AG04450 (cell line): ENCODE measurements around the gene PCNX2. TPM values are rescaled to one million over a fixed set of nuclear protein-coding genes. Genes with fewer than 3 reads are reported as not detected.

Source experiments
- CTCF ChIA-PET: fragments of 300-600, 350-600 bp; formaldehyde crosslinking; extraction: SDS; loops from one replicate; lab custom pipeline; 2022; ENCODE audit warnings: antibody characterized with exemption, inconsistent platforms; lab: Charles Lee
- POLR2A ChIA-PET: fragments of 350-600 bp; formaldehyde crosslinking; extraction: SDS; loops from one replicate; lab custom pipeline; 2021; ENCODE audit warnings: antibody characterized with exemption, inconsistent platforms; lab: Yijun Ruan, JAX
- DNase-seq: peaks from one replicate; pipeline ENCODE4 v3.0.0-alpha.2; 2011; ENCODE audit warnings: low read depth, low spot score
- H3K27ac ChIP-seq: one replicate; pipeline ENCODE4 v1.5.1; 2012; ENCODE audit warnings: low read depth, low read length, control low read depth
- H3K27me3 ChIP-seq: one replicate; pipeline ENCODE4 v1.6.0; 2012; ENCODE audit warnings: low read length; ENCODE audit not compliant: control insufficient read depth, insufficient read depth
- H3K4me3 ChIP-seq: 2 replicates; pipeline ENCODE4 v1.5.1; 2011; ENCODE audit warnings: mild to moderate bottlenecking, low read depth, low read length, control low read depth
- H3K9me3 ChIP-seq: 2 replicates; pipeline ENCODE4 v1.5.1; 2012; ENCODE audit warnings: low read length; ENCODE audit not compliant: control insufficient read depth, insufficient read depth
- CTCF ChIP-seq: IDR thresholded peaks from 2 replicates; pipeline ENCODE4 v1.5.1; 2011; ENCODE audit warnings: low read depth, low read length, control low read depth, inconsistent platforms
- polyA plus RNA-seq: library from polyadenylated mRNA; depleted of rRNA; stranded (reverse); fragments of >200 nt; gene quantifications from 2 replicates; pipeline ENCODE4 v1.2.3, GENCODE V29; 2011

The PCNX2 gene
- polyA plus RNA-seq, 1 experiment = 29.8 TPM

DNA sequence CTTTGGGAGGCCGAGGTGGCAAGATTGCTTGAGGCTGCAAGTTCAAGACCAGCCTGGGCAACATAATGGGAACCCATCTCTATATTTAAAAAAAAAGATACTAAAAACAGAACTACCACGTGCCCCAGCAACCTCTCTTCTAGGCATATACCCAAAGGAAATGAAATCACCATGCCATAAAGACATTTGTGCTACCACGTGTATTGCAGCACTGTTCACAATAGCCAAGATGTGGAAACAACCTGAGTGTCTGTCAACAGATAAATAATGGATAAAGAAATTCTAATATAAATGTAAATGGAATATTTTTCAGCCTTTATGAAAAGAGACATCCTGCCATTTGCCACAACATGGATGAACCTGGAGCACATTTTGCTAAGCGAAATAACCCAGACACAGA is 128.6 kb downstream of the PCNX2 start:
- POLR2A ChIA-PET = no interaction called here
- no peak for DNase-seq

DNA sequence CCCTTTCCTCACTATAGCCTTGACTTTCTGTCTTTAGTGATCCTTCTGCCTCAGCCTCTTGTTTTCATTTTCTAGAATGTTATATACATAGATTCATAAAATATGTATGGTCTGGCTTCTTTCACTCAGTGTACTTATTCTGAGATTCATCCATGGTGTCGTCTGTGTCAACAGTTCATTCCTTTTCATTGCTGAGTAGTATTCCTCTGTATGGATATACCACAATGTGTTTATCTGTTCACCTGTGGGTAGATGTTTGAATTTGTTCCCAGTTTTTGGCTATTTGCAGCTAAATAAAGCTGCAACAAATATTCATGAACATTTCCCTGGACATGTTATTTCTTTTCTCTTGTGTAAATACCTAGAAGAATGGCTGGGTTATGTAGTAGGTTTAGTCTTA is 131.8 kb downstream of the PCNX2 start:
- H3K9me3 ChIP-seq = no peaks in the 10 kb centered on the region
- CTCF ChIA-PET = no interaction called here
- no peak overlapping the region for H3K4me3 ChIP-seq
- no peak for DNase-seq
- POLR2A ChIA-PET = no interaction called here
- H3K27ac ChIP-seq = no peak overlapping the region
- H3K27me3 ChIP-seq = no peaks in the 10 kb centered on the region
- no peak for TF ChIP-seq CTCF

More for the DNA sequence above, 128.6 kb downstream of the PCNX2 start:
- Histone ChIP-seq H3K27me3 (no peaks in the 10 kb centered on the region), H3K27ac (no peak overlapping the region), H3K9me3 (no peaks in the 10 kb centered on the region), H3K4me3 (no peak overlapping the region)
- CTCF ChIA-PET = no interaction called here
- no peak for TF ChIP-seq CTCF

GRCh38 chr1:233158322-233158721 is 137.2 kb downstream of the PCNX2 start:
- no peak for TF ChIP-seq CTCF
- POLR2A ChIA-PET = no interaction called here
- Histone ChIP-seq H3K27me3 (no peaks in the 10 kb centered on the region), H3K4me3 (no peak overlapping the region), H3K9me3 (no peaks in the 10 kb centered on the region), H3K27ac (no peak overlapping the region)
- no peak for DNase-seq
- CTCF ChIA-PET = no interaction called here

GRCh38 chr1:233157245-233157644 is 138.3 kb downstream of the PCNX2 start:
- Histone ChIP-seq H3K27me3 (no peaks in the 10 kb centered on the region), H3K27ac (no peak overlapping the region), H3K4me3 (no peak overlapping the region), H3K9me3 (no peaks in the 10 kb centered on the region)
- DNase-seq = no peak
- TF ChIP-seq CTCF = no peak
- ChIA-PET POLR2A (no interaction called here), CTCF (no interaction called here)

GRCh38 chr1:233151861-233152260 is 143.7 kb downstream of the PCNX2 start:
- no peak for TF ChIP-seq CTCF
- ChIA-PET CTCF (interaction anchor here (0.9 kb wide), 1 partner anchor 521 kb away, joined by 3 read pairs; no protein-coding TSS in a partner anchor), POLR2A (no interaction called here)
- H3K27ac ChIP-seq = no peak overlapping the region
- no peaks in the 10 kb centered on the region for H3K27me3 ChIP-seq
- H3K9me3 ChIP-seq = no peaks in the 10 kb centered on the region
- DNase-seq = no peak
- no peak overlapping the region for H3K4me3 ChIP-seq
